ENCODE measurements around the gene CDAN1.
"Not testable (repeated sequence)": the region's sequence is repeated elsewhere in the genome, so short reads cannot be mapped to it uniquely, and the experiment has no call there.

The CDAN1 gene

GRCh38 chr15:42692997-42693396 lies 43.9 kb downstream of the CDAN1 start:
- Histone ChIP-seq H3K9me3 (ENCODE audit: low read length) (no peaks in the 10 kb centered on the region), H2AFZ (ENCODE audit: low read depth, low read length) (no peak overlapping the region), H3K36me3 (ENCODE audit: insufficient read depth, low read length) (peaks cover 86% of the 10 kb centered on the region), H3K27me3 (ENCODE audit: insufficient read depth, low read length) (no peaks in the 10 kb centered on the region), H3K4me1 (ENCODE audit: insufficient read depth, low read length) (no peaks in the 10 kb centered on the region), H3K4me3 (ENCODE audit: low read length) (no peak overlapping the region)

DNA sequence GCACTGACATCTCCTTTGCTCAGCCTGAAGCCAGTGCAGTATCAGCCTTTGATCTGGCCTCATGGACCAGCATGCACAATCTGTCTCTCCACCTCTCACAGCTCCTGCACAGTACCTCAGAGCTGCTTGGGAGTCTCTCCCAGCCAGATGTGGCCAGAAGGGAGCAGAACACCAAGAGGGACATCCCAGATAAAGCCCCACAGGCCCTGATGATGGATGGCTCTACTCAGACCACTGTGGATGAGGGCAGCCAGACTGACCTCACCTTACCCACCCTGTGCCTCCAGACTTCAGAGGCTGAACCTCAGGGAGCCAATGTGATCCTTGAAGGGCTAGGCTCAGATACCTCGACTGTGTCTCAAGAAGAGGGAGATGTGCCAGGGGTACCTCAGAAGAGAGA lies 44.4 kb downstream of the CDAN1 start:
- H3K4me1 ChIP-seq (ENCODE audit: insufficient read depth, low read length), result no peaks in the 10 kb centered on the region
- no peak overlapping the region for H2AFZ ChIP-seq (ENCODE audit: low read depth, low read length)
- H3K9me3 ChIP-seq (ENCODE audit: low read length), result peaks cover 3% of the 10 kb centered on the region
- H3K27me3 ChIP-seq (ENCODE audit: insufficient read depth, low read length), result no peaks in the 10 kb centered on the region
- H3K36me3 ChIP-seq (ENCODE audit: insufficient read depth, low read length), result peaks cover 86% of the 10 kb centered on the region
- H3K4me3 ChIP-seq (ENCODE audit: low read length), result no peak overlapping the region

DNA sequence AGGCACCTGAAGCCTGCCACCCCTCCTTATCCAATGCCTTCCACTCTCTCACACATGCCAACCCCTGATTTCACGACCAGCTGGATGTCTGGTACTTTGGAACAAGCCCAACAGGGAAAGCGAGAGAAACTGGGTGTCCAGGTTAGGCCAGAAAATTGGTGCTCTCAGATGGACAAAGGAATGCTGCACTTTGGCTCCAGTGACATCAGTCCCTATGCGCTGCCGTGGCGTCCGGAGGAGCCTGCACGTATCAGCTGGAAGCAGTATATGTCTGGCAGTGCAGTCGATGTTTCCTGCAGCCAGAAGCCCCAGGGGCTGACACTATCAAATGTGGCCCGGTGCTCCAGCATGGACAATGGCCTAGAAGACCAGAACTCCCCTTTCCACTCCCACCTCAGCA lies 45.2 kb downstream of the CDAN1 start:
- H2AFZ ChIP-seq (ENCODE audit: low read depth, low read length), result no peak overlapping the region
- H3K9me3 ChIP-seq (ENCODE audit: low read length), result peaks cover 3% of the 10 kb centered on the region
- H3K36me3 ChIP-seq (ENCODE audit: insufficient read depth, low read length), result peaks cover 87% of the 10 kb centered on the region
- H3K27me3 ChIP-seq (ENCODE audit: insufficient read depth, low read length), result no peaks in the 10 kb centered on the region
- no peak overlapping the region for H3K4me3 ChIP-seq (ENCODE audit: low read length)
- no peaks in the 10 kb centered on the region for H3K4me1 ChIP-seq (ENCODE audit: insufficient read depth, low read length)

DNA sequence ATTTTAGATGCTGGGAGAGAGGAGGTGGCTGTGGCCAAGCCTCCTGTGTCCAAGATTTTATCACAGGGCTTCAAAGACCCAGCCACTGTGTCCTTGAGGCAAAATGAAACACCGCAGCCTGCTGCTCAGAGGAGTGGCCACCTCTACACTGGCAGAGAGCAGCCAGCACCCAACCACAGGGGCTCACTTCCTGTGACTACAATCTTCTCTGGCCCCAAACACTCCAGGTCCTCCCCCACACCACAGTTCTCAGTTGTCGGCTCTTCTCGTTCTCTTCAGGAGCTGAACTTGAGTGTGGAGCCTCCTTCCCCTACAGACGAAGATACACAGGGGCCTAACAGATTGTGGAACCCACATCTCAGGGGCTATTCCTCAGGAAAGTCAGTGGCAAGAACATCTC lies 45.6 kb downstream of the CDAN1 start:
- H2AFZ ChIP-seq (ENCODE audit: low read depth, low read length), result no peak overlapping the region
- H3K27me3 ChIP-seq (ENCODE audit: insufficient read depth, low read length), result no peaks in the 10 kb centered on the region
- peaks cover 87% of the 10 kb centered on the region for H3K36me3 ChIP-seq (ENCODE audit: insufficient read depth, low read length)
- no peaks in the 10 kb centered on the region for H3K4me1 ChIP-seq (ENCODE audit: insufficient read depth, low read length)
- peaks cover 3% of the 10 kb centered on the region for H3K9me3 ChIP-seq (ENCODE audit: low read length)
- no peak overlapping the region for H3K4me3 ChIP-seq (ENCODE audit: low read length)

DNA sequence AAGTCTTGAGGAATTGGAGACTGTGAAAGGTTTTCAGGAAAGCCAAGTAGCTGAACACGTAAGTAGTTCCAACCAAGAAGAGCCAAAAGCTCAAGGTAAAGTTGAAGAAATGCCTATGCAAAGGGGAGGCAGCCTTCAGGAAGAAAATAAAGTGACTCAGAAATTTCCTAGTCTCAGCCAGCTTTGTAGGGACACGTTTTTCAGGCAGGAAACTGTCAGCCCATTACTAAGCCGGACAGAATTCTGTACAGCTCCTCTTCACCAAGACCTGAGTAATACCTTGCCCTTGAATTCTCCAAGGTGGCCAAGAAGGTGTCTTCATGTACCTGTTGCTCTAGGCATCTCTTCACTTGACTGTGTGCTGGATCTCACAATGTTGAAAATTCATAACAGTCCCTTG lies 48.6 kb downstream of the CDAN1 start:
- H2AFZ ChIP-seq (ENCODE audit: low read depth, low read length), result no peak overlapping the region
- no peak overlapping the region for H3K4me3 ChIP-seq (ENCODE audit: low read length)
- peaks cover 89% of the 10 kb centered on the region for H3K36me3 ChIP-seq (ENCODE audit: insufficient read depth, low read length)
- peaks cover 6% of the 10 kb centered on the region for H3K9me3 ChIP-seq (ENCODE audit: low read length)
- H3K4me1 ChIP-seq (ENCODE audit: insufficient read depth, low read length), result no peaks in the 10 kb centered on the region
- H3K27me3 ChIP-seq (ENCODE audit: insufficient read depth, low read length), result no peaks in the 10 kb centered on the region

GRCh38 chr15:42687740-42688139 lies 49.2 kb downstream of the CDAN1 start:
- H3K27me3 ChIP-seq (ENCODE audit: insufficient read depth, low read length), result no peaks in the 10 kb centered on the region
- peaks cover 92% of the 10 kb centered on the region for H3K36me3 ChIP-seq (ENCODE audit: insufficient read depth, low read length)
- H2AFZ ChIP-seq (ENCODE audit: low read depth, low read length), result no peak overlapping the region
- no peak overlapping the region for H3K4me3 ChIP-seq (ENCODE audit: low read length)
- H3K4me1 ChIP-seq (ENCODE audit: insufficient read depth, low read length), result no peaks in the 10 kb centered on the region
- peaks cover 6% of the 10 kb centered on the region for H3K9me3 ChIP-seq (ENCODE audit: low read length)

DNA sequence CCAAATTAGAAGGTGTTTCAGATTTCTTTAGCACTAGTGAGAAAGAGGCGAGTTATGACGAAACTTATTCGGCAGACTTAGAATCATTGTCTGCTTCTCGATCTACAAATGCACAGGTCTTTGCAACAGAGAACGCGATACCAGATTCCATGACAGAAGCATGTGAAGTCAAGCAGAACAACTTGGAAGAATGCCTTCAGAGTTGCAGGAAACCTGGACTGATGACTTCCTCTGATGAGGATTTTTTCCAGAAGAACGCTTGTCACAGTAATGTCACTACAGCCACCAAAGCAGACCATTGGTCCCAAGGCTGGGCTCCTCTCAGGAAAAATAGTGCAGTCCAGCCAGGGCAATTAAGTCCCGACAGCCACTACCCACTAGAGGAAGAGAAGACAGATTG lies 50.6 kb downstream of the CDAN1 start:
- H3K4me1 ChIP-seq (ENCODE audit: insufficient read depth, low read length), result no peaks in the 10 kb centered on the region
- H3K4me3 ChIP-seq (ENCODE audit: low read length), result no peak overlapping the region
- H3K27me3 ChIP-seq (ENCODE audit: insufficient read depth, low read length), result no peaks in the 10 kb centered on the region
- H3K36me3 ChIP-seq (ENCODE audit: insufficient read depth, low read length), result peaks cover 92% of the 10 kb centered on the region
- H2AFZ ChIP-seq (ENCODE audit: low read depth, low read length), result no peak overlapping the region
- H3K9me3 ChIP-seq (ENCODE audit: low read length), result peaks cover 6% of the 10 kb centered on the region

- H3K4me3 ChIP-seq (ENCODE audit: low read length), result no peak overlapping the region
- H3K36me3 ChIP-seq (ENCODE audit: insufficient read depth, low read length), result peaks cover 87% of the 10 kb centered on the region
Observed at GRCh38 chr15:42681119-42681518, 55.8 kb downstream of the CDAN1 start.

DNA sequence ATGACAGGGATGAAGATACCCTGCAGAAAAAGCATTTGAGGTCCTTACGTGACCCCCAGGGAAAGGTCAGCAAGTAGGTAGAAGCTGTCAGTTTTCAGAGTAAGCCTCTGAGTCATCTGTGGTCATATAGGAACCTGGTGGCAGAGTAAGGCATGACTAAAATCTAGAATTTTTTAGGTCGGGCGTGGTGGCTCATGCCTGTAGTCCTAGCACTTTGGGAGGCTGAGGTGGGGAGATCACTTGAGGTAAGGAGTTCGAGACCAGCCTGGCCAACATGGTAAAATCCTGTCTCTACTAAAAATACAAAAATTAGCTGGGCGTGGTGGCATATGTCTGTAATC lies 56.8 kb downstream of the CDAN1 start:
- peaks cover 87% of the 10 kb centered on the region for H3K36me3 ChIP-seq (ENCODE audit: insufficient read depth, low read length)
- H3K4me1 ChIP-seq (ENCODE audit: insufficient read depth, low read length); H3K9me3 ChIP-seq (ENCODE audit: low read length); H3K4me3 ChIP-seq (ENCODE audit: low read length); H2AFZ ChIP-seq (ENCODE audit: low read depth, low read length); H3K27me3 ChIP-seq (ENCODE audit: insufficient read depth, low read length): not testable (repeated sequence)

More at GRCh38 chr15:42681119-42681518, 55.8 kb downstream of the CDAN1 start:
- Histone ChIP-seq H3K9me3 (ENCODE audit: low read length) (peaks cover 3% of the 10 kb centered on the region), H3K4me1 (ENCODE audit: insufficient read depth, low read length) (no peaks in the 10 kb centered on the region), H2AFZ (ENCODE audit: low read depth, low read length) (no peak overlapping the region), H3K27me3 (ENCODE audit: insufficient read depth, low read length) (no peaks in the 10 kb centered on the region)

- Histone ChIP-seq H3K4me3 (ENCODE audit: low read length) (no peak overlapping the region), H3K9me3 (ENCODE audit: low read length) (peaks cover 3% of the 10 kb centered on the region), H2AFZ (ENCODE audit: low read depth, low read length) (no peak overlapping the region), H3K36me3 (ENCODE audit: insufficient read depth, low read length) (peaks cover 87% of the 10 kb centered on the region), H3K4me1 (ENCODE audit: insufficient read depth, low read length) (no peaks in the 10 kb centered on the region), H3K27me3 (ENCODE audit: insufficient read depth, low read length) (no peaks in the 10 kb centered on the region)
Observed at GRCh38 chr15:42679285-42680141, 57.4 kb downstream of the CDAN1 start.

DNA sequence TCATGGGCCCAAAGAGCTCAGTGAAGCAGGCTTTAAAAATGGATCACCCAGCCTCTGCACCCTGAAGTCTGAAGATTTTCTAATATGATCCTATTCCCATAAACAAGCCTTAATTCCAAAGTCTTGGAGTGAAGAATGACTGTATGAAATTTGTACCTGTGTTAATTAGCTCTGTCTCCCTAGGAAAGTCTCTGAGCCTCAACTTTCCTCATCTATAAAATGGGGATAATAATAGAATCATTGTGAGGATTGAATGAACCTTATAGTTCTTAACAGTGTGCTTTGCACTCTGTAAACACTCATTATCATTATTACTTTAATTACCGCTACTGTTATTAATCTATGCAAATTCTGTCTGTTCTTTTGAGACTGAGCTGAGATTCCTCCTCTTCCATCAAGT lies 61.9 kb downstream of the CDAN1 start:
- H3K27me3 ChIP-seq (ENCODE audit: insufficient read depth, low read length), result no peaks in the 10 kb centered on the region
- no peaks in the 10 kb centered on the region for H3K9me3 ChIP-seq (ENCODE audit: low read length)
- H2AFZ ChIP-seq (ENCODE audit: low read depth, low read length), result no peak overlapping the region
- H3K4me1 ChIP-seq (ENCODE audit: insufficient read depth, low read length), result no peaks in the 10 kb centered on the region
- H3K36me3 ChIP-seq (ENCODE audit: insufficient read depth, low read length), result peaks cover 66% of the 10 kb centered on the region
- H3K4me3 ChIP-seq (ENCODE audit: low read length), result no peak overlapping the region

DNA sequence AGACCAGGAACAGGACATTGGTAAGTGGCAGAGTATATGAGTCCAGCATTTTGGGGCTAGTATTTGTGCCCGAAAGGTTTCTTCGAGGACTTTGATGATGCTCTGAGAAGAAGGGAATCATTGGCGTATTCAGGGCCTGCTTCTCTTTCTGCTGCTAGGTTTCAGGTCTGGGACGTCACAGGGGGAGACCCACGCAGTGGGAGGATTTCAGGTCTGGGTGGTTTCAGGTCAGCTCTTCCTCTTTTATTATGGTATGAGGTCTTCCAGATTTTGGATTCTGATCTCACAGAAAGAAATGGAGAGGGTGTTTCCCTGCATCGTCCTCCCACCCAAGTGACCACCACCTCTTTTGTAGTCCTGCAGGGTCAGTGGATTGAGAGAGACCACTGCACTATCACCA lies 62.5 kb downstream of the CDAN1 start:
- no peaks in the 10 kb centered on the region for H3K4me1 ChIP-seq (ENCODE audit: insufficient read depth, low read length)
- H3K4me3 ChIP-seq (ENCODE audit: low read length), result no peak overlapping the region
- H3K9me3 ChIP-seq (ENCODE audit: low read length), result no peaks in the 10 kb centered on the region
- peaks cover 63% of the 10 kb centered on the region for H3K36me3 ChIP-seq (ENCODE audit: insufficient read depth, low read length)
- no peaks in the 10 kb centered on the region for H3K27me3 ChIP-seq (ENCODE audit: insufficient read depth, low read length)
- no peak overlapping the region for H2AFZ ChIP-seq (ENCODE audit: low read depth, low read length)
